ENCODE results near the gene CYTH4.

Gene CYTH4

GRCh38 chr22:37302674-37303555 is 20.6 kb downstream of the CYTH4 start:
- no peak overlapping the region for H3K4me3 ChIP-seq
- H3K27ac ChIP-seq, result peak overlapping the region in 11 of 21 experiments; percentile 3 to 77 (median 27)

- Histone ChIP-seq H3K27ac (peak overlapping the region in 13 of 21 experiments; percentile 3 to 69 (median 34)), H3K4me3 (no peak overlapping the region)
These were observed 21.5 kb downstream of the CYTH4 start for GRCh38 chr22:37303821-37304274.

- H3K27ac ChIP-seq, result peak overlapping the region in 9 of 21 experiments; percentile 3 to 94 (median 59)
- H3K4me3 ChIP-seq, result no peak overlapping the region
These were observed 22.5 kb downstream of the CYTH4 start for GRCh38 chr22:37304595-37305343.

GRCh38 chr22:37305887-37306286 is 23.6 kb downstream of the CYTH4 start:
- Histone ChIP-seq H3K27ac (peak overlapping the region in 13 of 21 experiments; percentile 32 to 94 (median 82)), H3K4me3 (no peak overlapping the region)

- Histone ChIP-seq H3K27ac (peak overlapping the region in 19 of 21 experiments; percentile 31 to 94 (median 77)), H3K4me3 (no peak overlapping the region)
These were observed 24.2 kb downstream of the CYTH4 start for GRCh38 chr22:37306494-37306829.

- H3K27ac ChIP-seq, result peak overlapping the region in 13 of 21 experiments; percentile 57 to 94 (median 79)
These were observed 26.3 kb downstream of the CYTH4 start for GRCh38 chr22:37308385-37309200.

GRCh38 chr22:37309211-37310074 is 27.1 kb downstream of the CYTH4 start:
- peak overlapping the region in 14 of 21 experiments; percentile 14 to 91 (median 66) for H3K27ac ChIP-seq
- no peak overlapping the region for H3K4me3 ChIP-seq

More at GRCh38 chr22:37308385-37309200, 26.3 kb downstream of the CYTH4 start:
- no peak overlapping the region for H3K4me3 ChIP-seq

GRCh38 chr22:37310075-37310606 is 27.8 kb downstream of the CYTH4 start:
- H3K27ac ChIP-seq, result peak overlapping the region in 15 of 21 experiments; percentile 14 to 91 (median 62)
- no peak overlapping the region for H3K4me3 ChIP-seq

- Histone ChIP-seq H3K27ac (peak overlapping the region in 11 of 21 experiments; percentile 6 to 91 (median 59)), H3K4me3 (no peak overlapping the region)
These were observed 28.7 kb downstream of the CYTH4 start for GRCh38 chr22:37310815-37311595.

GRCh38 chr22:37311761-37312312 is 29.5 kb downstream of the CYTH4 start:
- no peak overlapping the region for H3K4me3 ChIP-seq
- peak overlapping the region in 6 of 21 experiments; percentile 6 to 91 (median 51) for H3K27ac ChIP-seq

GRCh38 chr22:37312549-37313183 is 30.4 kb downstream of the CYTH4 start:
- Histone ChIP-seq H3K4me3 (no peak overlapping the region), H3K27ac (peak overlapping the region in 2 of 21 experiments; percentile 25 to 91)

GRCh38 chr22:37313376-37314314 is 31.3 kb downstream of the CYTH4 start:
- H3K4me3 ChIP-seq, result no peak overlapping the region
- peak overlapping the region in 3 of 21 experiments; percentile 5 to 55 (median 21) for H3K27ac ChIP-seq

GRCh38 chr22:37314315-37315074 is 32.2 kb downstream of the CYTH4 start:
- Histone ChIP-seq H3K4me3 (no peak overlapping the region), H3K27ac (peak overlapping the region in 3 of 21 experiments; percentile 5 to 55 (median 47))

GRCh38 chr22:37316405-37316804 is 34.1 kb downstream of the CYTH4 start:
- Histone ChIP-seq H3K4me3 (no peak overlapping the region), H3K27ac (no peak overlapping the region)

GRCh38 chr22:37316875-37317371 is 34.6 kb downstream of the CYTH4 start:
- Histone ChIP-seq H3K27ac (no peak overlapping the region), H3K4me3 (no peak overlapping the region)

All from skin epidermis (tissue), 12 donors.